Neural cell (in vitro differentiated cells): ENCODE measurements around the gene RNASE2. TPM values are rescaled to one million over a fixed set of nuclear protein-coding genes. Genes with fewer than 3 reads are reported as not detected.

ENCODE experiments used
- H2AFZ ChIP-seq: fragments of 200-600, 300-800 bp; sonication (generic), shearing (Covaris generic); 2 replicates; pipeline ENCODE4 v1.6.0; 2014; ENCODE audit warnings: low read depth, mild to moderate bottlenecking, antibody characterized with exemption, low read length, moderate library complexity
- H3F3A ChIP-seq: fragments of 200-600 bp; shearing (Covaris generic); 2 replicates; pipeline ENCODE4 v1.6.1; 2016; ENCODE audit warnings: mild to moderate bottlenecking, moderate library complexity, mixed read lengths, antibody characterized with exemption, low read length; ENCODE audit not compliant: insufficient read depth, poor library complexity, severe bottlenecking
- H3K27ac ChIP-seq: fragments of 200-600, 300-800 bp; sonication (generic), shearing (Covaris generic); 2 replicates; pipeline ENCODE4 v1.5.1; 2014; ENCODE audit warnings: mild to moderate bottlenecking, low read length, moderate library complexity
- H3K27me3 ChIP-seq: fragments of 300-800, 200-600 bp; sonication (generic), shearing (Covaris generic); 2 replicates; pipeline ENCODE4 v1.6.0; 2014; ENCODE audit warnings: mild to moderate bottlenecking, low read depth, low read length, moderate library complexity; ENCODE audit not compliant: insufficient read depth
- H3K36me3 ChIP-seq: fragments of 300-800, 200-600 bp; sonication (generic), shearing (Covaris generic); 2 replicates; pipeline ENCODE4 v1.5.1; 2014; ENCODE audit warnings: mild to moderate bottlenecking, antibody characterized with exemption, low read length, moderate library complexity; ENCODE audit not compliant: insufficient read depth
- H3K4me2 ChIP-seq: fragments of 300-800, 200-600 bp; sonication (generic), shearing (Covaris generic); 2 replicates; pipeline ENCODE4 v1.6.0; 2014; ENCODE audit warnings: mild to moderate bottlenecking, low read length
- H3K4me3 ChIP-seq: fragments of 300-800, 200-600 bp; sonication (generic), shearing (Covaris generic); 2 replicates; pipeline ENCODE4 v1.5.1; 2014; ENCODE audit warnings: mild to moderate bottlenecking, low read length, moderate library complexity
- H3K79me2 ChIP-seq: fragments of 200-600 bp; shearing (Covaris generic); replicated peaks from 2 replicates; pipeline ENCODE4 v1.6.0; 2014; ENCODE audit warnings: mild to moderate bottlenecking, low read length, moderate library complexity; ENCODE audit not compliant: insufficient read depth
- H3K9ac ChIP-seq: fragments of 300-800, 200-600 bp; sonication (generic), shearing (Covaris generic); 2 replicates; pipeline ENCODE4 v1.6.1; 2016; ENCODE audit warnings: mild to moderate bottlenecking, low read length, mixed read lengths
- H3K9me2 ChIP-seq: fragments of 200-600 bp; shearing (Covaris generic); 2 replicates; pipeline ENCODE4 v1.6.1; 2016; ENCODE audit warnings: mild to moderate bottlenecking, low read length, mixed read lengths; ENCODE audit not compliant: insufficient read depth
- H3K9me3 ChIP-seq: fragments of 200-600, 300-800 bp; sonication (generic), shearing (Covaris generic); 2 replicates; pipeline ENCODE4 v1.6.1; 2016; ENCODE audit warnings: mild to moderate bottlenecking, mixed run types, low read length, moderate library complexity, mixed read lengths
- H4K20me1 ChIP-seq: fragments of 200-600 bp; shearing (Covaris generic); 2 replicates; pipeline ENCODE4 v1.6.1; 2016; ENCODE audit warnings: mild to moderate bottlenecking, mixed run types; ENCODE audit not compliant: insufficient read depth
- EP300 ChIP-seq: fragments of 450-650 bp; conservative IDR thresholded peaks from 2 replicates; pipeline ENCODE4 v1.6.1; 2014; ENCODE audit warnings: antibody characterized with exemption, mild to moderate bottlenecking, moderate library complexity; ENCODE audit not compliant: poor library complexity, severe bottlenecking
- EZH2 ChIP-seq: fragments of 200-600, 300-800 bp; shearing (Covaris generic), sonication (generic); IDR thresholded peaks from 2 replicates; pipeline ENCODE4 v1.6.1; 2014; ENCODE audit warnings: antibody characterized with exemption, low read length, borderline replicate concordance, mild to moderate bottlenecking; ENCODE audit not compliant: insufficient read depth, poor library complexity, severe bottlenecking
- MXI1 ChIP-seq: fragments of 450-650 bp; conservative IDR thresholded peaks from 2 replicates; pipeline ENCODE4 v1.6.1; 2014; ENCODE audit warnings: antibody characterized with exemption, mild to moderate bottlenecking; ENCODE audit not compliant: poor library complexity, severe bottlenecking
- POLR2AphosphoS5 ChIP-seq: IDR thresholded peaks from 2 replicates; pipeline ENCODE4 v1.6.1; 2012
- RAD21 ChIP-seq: fragments of 450-650 bp; conservative IDR thresholded peaks from 2 replicates; pipeline ENCODE4 v1.6.1; 2014; ENCODE audit warnings: antibody characterized with exemption, mild to moderate bottlenecking, moderate library complexity
- REST ChIP-seq: IDR thresholded peaks from 2 replicates; pipeline ENCODE4 v1.6.1; 2012; ENCODE audit warnings: borderline replicate concordance
- SMC3 ChIP-seq: fragments of 450-650 bp; conservative IDR thresholded peaks from 2 replicates; pipeline ENCODE4 v1.6.1; 2014; ENCODE audit warnings: antibody characterized with exemption, mild to moderate bottlenecking, moderate library complexity; ENCODE audit not compliant: poor library complexity
- TAF1 ChIP-seq: IDR thresholded peaks from 2 replicates; pipeline ENCODE4 v1.6.1; 2012; ENCODE audit warnings: low read depth
- polyA plus RNA-seq: library from polyadenylated mRNA; depleted of rRNA; stranded (reverse); fragments of >200 nt; gene quantifications from 2 replicates; pipeline ENCODE4 v1.2.3, GENCODE V29; 2014
- TF ChIP-seq, protein P1 (sequence below): fragments of 450-650 bp; IDR thresholded peaks from 2 replicates; pipeline ENCODE4 v1.5.1; 2014; ENCODE audit warnings: antibody characterized with exemption, mild to moderate bottlenecking, moderate library complexity; ENCODE audit not compliant: poor library complexity, severe bottlenecking

Gene RNASE2
- polyA plus RNA-seq, 1 donor from 2014 or later: not detected

GRCh38 chr14:20970647-20970982, 15.3 kb downstream of the RNASE2 start:
- H3K4me3 ChIP-seq: peak overlapping the region; percentile 87
- peak overlapping the region; percentile 61 for H3K4me2 ChIP-seq
- no peaks in the 10 kb centered on the region for H3F3A ChIP-seq
- no peak overlapping the region for H3K27ac ChIP-seq
- TF ChIP-seq TAF1 (no peak), EZH2 (no peak), SMC3 (no peak), REST (no peak), RAD21 (no peak), POLR2AphosphoS5 (no peak), EP300 (no peak), MXI1 (no peak)
- TF ChIP-seq, protein P1, sequence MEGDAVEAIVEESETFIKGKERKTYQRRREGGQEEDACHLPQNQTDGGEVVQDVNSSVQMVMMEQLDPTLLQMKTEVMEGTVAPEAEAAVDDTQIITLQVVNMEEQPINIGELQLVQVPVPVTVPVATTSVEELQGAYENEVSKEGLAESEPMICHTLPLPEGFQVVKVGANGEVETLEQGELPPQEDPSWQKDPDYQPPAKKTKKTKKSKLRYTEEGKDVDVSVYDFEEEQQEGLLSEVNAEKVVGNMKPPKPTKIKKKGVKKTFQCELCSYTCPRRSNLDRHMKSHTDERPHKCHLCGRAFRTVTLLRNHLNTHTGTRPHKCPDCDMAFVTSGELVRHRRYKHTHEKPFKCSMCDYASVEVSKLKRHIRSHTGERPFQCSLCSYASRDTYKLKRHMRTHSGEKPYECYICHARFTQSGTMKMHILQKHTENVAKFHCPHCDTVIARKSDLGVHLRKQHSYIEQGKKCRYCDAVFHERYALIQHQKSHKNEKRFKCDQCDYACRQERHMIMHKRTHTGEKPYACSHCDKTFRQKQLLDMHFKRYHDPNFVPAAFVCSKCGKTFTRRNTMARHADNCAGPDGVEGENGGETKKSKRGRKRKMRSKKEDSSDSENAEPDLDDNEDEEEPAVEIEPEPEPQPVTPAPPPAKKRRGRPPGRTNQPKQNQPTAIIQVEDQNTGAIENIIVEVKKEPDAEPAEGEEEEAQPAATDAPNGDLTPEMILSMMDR: no peak
- H3K27me3 ChIP-seq: no peaks in the 10 kb centered on the region
- no peaks in the 10 kb centered on the region for H3K9me3 ChIP-seq
- peak overlapping the region; percentile 83 for H2AFZ ChIP-seq
- no peaks in the 10 kb centered on the region for H3K9me2 ChIP-seq
- no peaks in the 10 kb centered on the region for H3K36me3 ChIP-seq
- H4K20me1 ChIP-seq: no peaks in the 10 kb centered on the region
- H3K9ac ChIP-seq: peak overlapping the region; percentile 66
- no peaks in the 10 kb centered on the region for H3K79me2 ChIP-seq

- Histone ChIP-seq H4K20me1 (no peaks in the 10 kb centered on the region), H3K9me3 (no peaks in the 10 kb centered on the region), H3F3A (no peaks in the 10 kb centered on the region), H3K4me3 (peak overlapping the region; percentile 87), H2AFZ (peak overlapping the region; percentile 83), H3K36me3 (no peaks in the 10 kb centered on the region), H3K9me2 (no peaks in the 10 kb centered on the region), H3K9ac (peak overlapping the region; percentile 66), H3K27ac (peak overlapping the region; percentile 44), H3K27me3 (no peaks in the 10 kb centered on the region), H3K4me2 (peak overlapping the region; percentile 61), H3K79me2 (no peaks in the 10 kb centered on the region)
- TF ChIP-seq EP300 (no peak), SMC3 (peak; percentile 79), TAF1 (no peak), REST (no peak), POLR2AphosphoS5 (no peak), MXI1 (peak; percentile 59), RAD21 (peak; percentile 68)
- TF ChIP-seq, protein P1: peak; percentile 85
These were observed 15.9 kb downstream of the RNASE2 start for GRCh38 chr14:20970983-20971704.
